H1 (cell line): ENCODE data around the gene SLC25A26. TPM values are rescaled to one million over a fixed set of nuclear protein-coding genes. Genes with fewer than 3 reads are reported as not detected.

ENCODE experiments used
- CTCF ChIA-PET: fragments of 300-600 bp; sonication (Branson Sonifier 250); formaldehyde crosslinking; loops from one replicate; lab custom pipeline; 2021; ENCODE audit not compliant: partially characterized antibody; lab: Charles Lee
- POLR2A ChIA-PET: fragments of 300-600 bp; sonication (Branson Sonifier 250); formaldehyde crosslinking; loops from one replicate; lab custom pipeline; 2021; ENCODE audit warnings: inconsistent platforms; ENCODE audit not compliant: partially characterized antibody; lab: Charles Lee
- DNase-seq, 2 experiments: peaks; one replicate each; pipeline versions ENCODE4 v3.0.0 to v3.0.0-alpha.2; 2010 to 2022; ENCODE audit warnings: low spot score in 2 of 2, low read depth in 1 of 2, mixed read lengths in 1 of 2
- FAIRE-seq: peaks from 2 replicates; lab custom pipeline; 2011; peaks lifted over from hg19 to GRCh38; lab: Jason Lieb, UNC
- H2AFZ ChIP-seq: 2 replicates; pipeline ENCODE4 v1.8.1; 2012; ENCODE audit warnings: low read length, inconsistent platforms
- H2AK5ac ChIP-seq: 2 replicates; pipeline ENCODE4 v1.6.1; 2013; ENCODE audit warnings: low read depth, low read length
- H2BK120ac ChIP-seq: replicated peaks from 2 replicates; pipeline ENCODE3; 2013; ENCODE audit warnings: low read depth, low read length, inconsistent platforms
- H2BK12ac ChIP-seq: 2 replicates; pipeline ENCODE4 v1.6.1; 2013; ENCODE audit warnings: low read depth, low read length
- H2BK15ac ChIP-seq: 2 replicates; pipeline ENCODE4 v1.6.1; 2013; ENCODE audit warnings: low read length
- H2BK20ac ChIP-seq: 2 replicates; pipeline ENCODE4 v1.6.1; 2013; ENCODE audit warnings: low read length
- H2BK5ac ChIP-seq: 2 replicates; pipeline ENCODE4 v1.6.1; 2013; ENCODE audit warnings: low read depth, low read length
- H3K14ac ChIP-seq: 2 replicates; pipeline ENCODE4 v1.6.1; 2013; ENCODE audit warnings: inconsistent platforms; ENCODE audit not compliant: insufficient read length
- H3K18ac ChIP-seq: 2 replicates; pipeline ENCODE4 v1.6.1; 2013; ENCODE audit warnings: low read length; ENCODE audit errors: extremely low read depth
- H3K23ac ChIP-seq: 2 replicates; pipeline ENCODE4 v1.6.1; 2013; ENCODE audit warnings: inconsistent platforms; ENCODE audit not compliant: insufficient read length
- H3K23me2 ChIP-seq: 2 replicates; pipeline ENCODE4 v1.6.1; 2013; ENCODE audit warnings: low read depth, low read length
- H3K27ac ChIP-seq: 2 replicates; pipeline ENCODE4 v1.6.1; 2011; ENCODE audit warnings: low read depth, low read length, inconsistent platforms
- H3K27me3 ChIP-seq, 4 experiments: replicated peaks in 1 of 4; 1 replicate in 1 of 4; 2 replicates in 3 of 4; pipeline versions ENCODE4 v1.6.1 to v1.8.1; 2011 to 2013; ENCODE audit warnings: low read length in 3 of 4, mild to moderate bottlenecking in 3 of 4, inconsistent platforms in 2 of 4, mixed read lengths in 2 of 4, moderate library complexity in 1 of 4; ENCODE audit not compliant: control insufficient read depth in 3 of 4, insufficient read depth in 3 of 4; ENCODE audit errors: extremely low read depth in 1 of 4
- H3K36me3 ChIP-seq, 4 experiments: 2 replicates each; pipeline versions ENCODE4 v1.6.1 to v1.8.1; 2011 to 2013; ENCODE audit warnings: mild to moderate bottlenecking in 4 of 4, low read length in 3 of 4, moderate library complexity in 2 of 4, control low read depth in 1 of 4, inconsistent platforms in 1 of 4; ENCODE audit not compliant: insufficient read depth in 4 of 4, control insufficient read depth in 2 of 4
- H3K4ac ChIP-seq: replicated peaks from 2 replicates; pipeline ENCODE3; 2013; ENCODE audit warnings: low read length, low read depth, mixed read lengths, inconsistent platforms; ENCODE audit not compliant: insufficient read length
- H3K4me1 ChIP-seq, 4 experiments: replicated peaks in 1 of 4; 1 replicate in 1 of 4; 2 replicates in 3 of 4; pipeline versions ENCODE4 v1.6.1 to v1.8.1; 2011 to 2013; ENCODE audit warnings: low read length in 3 of 4, inconsistent platforms in 2 of 4, mixed read lengths in 1 of 4; ENCODE audit not compliant: insufficient read depth in 4 of 4, control insufficient read depth in 3 of 4
- H3K4me2 ChIP-seq, 2 experiments: 2 replicates each; pipeline versions ENCODE4 v1.6.1 to v1.8.1; 2011 to 2013; ENCODE audit warnings: low read depth in 2 of 2, low read length in 2 of 2, control low read depth in 1 of 2, inconsistent platforms in 1 of 2, mild to moderate bottlenecking in 1 of 2; ENCODE audit not compliant: insufficient read depth in 1 of 2
- H3K4me3 ChIP-seq, 4 experiments: fragments of 200-600, 300-600 bp in 1 of 4; sonication (generic), shearing (Covaris generic), sonication (Bioruptor Twin) in 1 of 4; 2 replicates each; pipeline versions ENCODE4 v1.5.1 to v1.8.1; 2011 to 2016; ENCODE audit warnings: low read length in 4 of 4, low read depth in 3 of 4, control low read depth in 2 of 4, inconsistent platforms in 2 of 4, mild to moderate bottlenecking in 2 of 4, mixed read lengths in 1 of 4, moderate library complexity in 1 of 4; ENCODE audit not compliant: insufficient read depth in 2 of 4; ENCODE audit errors: extremely low read depth in 1 of 4
- H3K56ac ChIP-seq: replicated peaks from 2 replicates; pipeline ENCODE3; 2013; ENCODE audit warnings: low read depth, mild to moderate bottlenecking, mixed read lengths, low read length, inconsistent platforms; ENCODE audit not compliant: insufficient read length
- H3K79me1 ChIP-seq: 2 replicates; pipeline ENCODE4 v1.6.1; 2013; ENCODE audit warnings: low read depth, low read length, control low read depth
- H3K79me2 ChIP-seq, 2 experiments: 2 replicates each; pipeline versions ENCODE4 v1.6.1 to v1.8.1; 2012 to 2013; ENCODE audit warnings: low read length in 2 of 2, mild to moderate bottlenecking in 2 of 2, inconsistent platforms in 1 of 2; ENCODE audit not compliant: insufficient read depth in 2 of 2, control insufficient read depth in 1 of 2
- H3K9ac ChIP-seq, 4 experiments: replicated peaks in 1 of 4; 1 replicate in 1 of 4; 2 replicates in 3 of 4; pipeline versions ENCODE4 v1.6.1 to v1.8.1; 2011 to 2013; ENCODE audit warnings: low read depth in 3 of 4, low read length in 3 of 4, control low read depth in 2 of 4, mild to moderate bottlenecking in 2 of 4, moderate library complexity in 2 of 4, inconsistent platforms in 1 of 4; ENCODE audit errors: extremely low read depth in 1 of 4
- H3K9me3 ChIP-seq, 2 experiments: 2 replicates each; pipeline versions ENCODE4 v1.6.1 to v1.8.1; 2012 to 2013; ENCODE audit warnings: mild to moderate bottlenecking in 2 of 2, moderate library complexity in 2 of 2, control low read depth in 1 of 2, inconsistent platforms in 1 of 2, low read depth in 1 of 2, low read length in 1 of 2, mixed read lengths in 1 of 2; ENCODE audit not compliant: insufficient read depth in 2 of 2
- H4K20me1 ChIP-seq, 2 experiments: replicated peaks in 1 of 2; 2 replicates each; pipeline versions ENCODE3 to v1.8.1; 2011 to 2013; ENCODE audit warnings: inconsistent platforms in 2 of 2, low read length in 2 of 2, mild to moderate bottlenecking in 1 of 2; ENCODE audit not compliant: insufficient read depth in 2 of 2, control insufficient read depth in 1 of 2
- H4K5ac ChIP-seq: 2 replicates; pipeline ENCODE4 v1.6.1; 2013; ENCODE audit warnings: low read length, low read depth, mixed read lengths, inconsistent platforms; ENCODE audit not compliant: insufficient read length
- H4K8ac ChIP-seq: 2 replicates; pipeline ENCODE4 v1.8.0; 2013; ENCODE audit warnings: mild to moderate bottlenecking, moderate library complexity, low read length, inconsistent platforms; ENCODE audit not compliant: insufficient read depth; ENCODE audit errors: extremely low read depth
- H4K91ac ChIP-seq: replicated peaks from 2 replicates; pipeline ENCODE3; 2013; ENCODE audit warnings: low read length, mixed read lengths, inconsistent platforms; ENCODE audit not compliant: insufficient read length
- CEBPB ChIP-seq: IDR thresholded peaks from 2 replicates; pipeline ENCODE4 v1.6.1; 2012; ENCODE audit warnings: low read depth, low read length
- POLR2A ChIP-seq, 2 experiments: IDR thresholded peaks; 1 replicate in 1 of 2; 2 replicates in 1 of 2; pipeline ENCODE4 v1.6.1; 2011; ENCODE audit warnings: low read depth in 2 of 2, low read length in 2 of 2, mild to moderate bottlenecking in 2 of 2; ENCODE audit errors: control extremely low read depth in 1 of 2
- RNF2 ChIP-seq: fragments of 200-900, 300-1000 bp; sonication (generic); IDR thresholded peaks from 2 replicates; pipeline ENCODE4 v1.7.1; 2016; ENCODE audit warnings: borderline replicate concordance, low read depth, mild to moderate bottlenecking, antibody characterized with exemption, low read length; ENCODE audit not compliant: poor library complexity, severe bottlenecking; ENCODE audit errors: missing control alignments
- WGBS, 2 experiments: shearing (Covaris generic) in 1 of 2; methylation state at CpG; one replicate each; pipeline versions ENCODE4 v1.1.6 to v1.1.7; 2013 to 2015; ENCODE audit warnings: low lambda C conversion rate in 2 of 2, mixed read lengths in 2 of 2, inconsistent platforms in 1 of 2, low coverage in 1 of 2, missing lambda C conversion rate in 1 of 2; ENCODE audit not compliant: insufficient replicate concordance in 2 of 2, insufficient coverage in 1 of 2, insufficient read length in 1 of 2; ENCODE audit errors: extremely low coverage in 1 of 2, missing lambda C conversion rate in 1 of 2; 5-methylcytosine and 5-hydroxymethylcytosine counted together
- polyA plus RNA-seq, 7 experiments: library from polyadenylated mRNA; depleted of rRNA in 3 of 7; stranded (reverse) in 5 of 7; unstranded in 2 of 7; fragments of >200 nt in 5 of 7; fragments of 200-250 nt in 2 of 7; gene quantifications; 1 replicate in 5 of 7; 2 replicates in 1 of 7; 4 replicates in 1 of 7; pipeline versions ENCODE4 v1.2.1 to v1.2.3, GENCODE V29; 2011 to 2013; ENCODE audit warnings: missing spikeins in 2 of 7, mixed read lengths in 2 of 7
- total RNA-seq: library from RNA; stranded (reverse); fragmentation: NEBNext Ultra II Directional; extraction: Animal tissue kit (Norgen Biotek cat#: 25700); gene quantifications from 2 replicates; pipeline ENCODE4 v1.2.1, GENCODE V29; 2021

Gene SLC25A26
- total and polyA plus RNA-seq, 2 of the 8 experiments (the other 6 are each of a cell fraction or from before 2014, with no cell fraction given) = 30.0 to 37.0 TPM

DNA sequence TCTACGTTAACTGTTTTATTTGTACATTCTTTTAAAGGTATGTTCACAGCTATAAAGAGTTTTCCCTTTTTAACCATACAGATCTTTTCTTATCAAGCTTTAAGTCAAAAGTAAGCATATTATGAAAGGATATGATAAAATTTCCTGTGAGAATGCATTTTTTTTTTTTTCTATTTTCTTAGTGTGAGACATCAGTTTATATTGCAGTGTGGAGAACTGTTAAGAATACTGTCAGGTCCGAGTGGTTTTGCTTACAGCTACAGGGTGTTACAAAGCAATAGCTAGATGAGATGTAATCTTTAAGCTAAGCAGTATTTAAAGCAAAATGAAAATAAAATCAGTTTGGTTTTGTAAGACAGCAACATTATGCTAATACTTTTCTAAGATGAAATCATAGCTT is 133.2 kb downstream of the SLC25A26 start:
- Histone ChIP-seq H3K79me1 (no peaks in the 10 kb centered on the region), H2AFZ (no peak overlapping the region), H2BK20ac (no peak overlapping the region), H2BK12ac (no peak overlapping the region), H2AK5ac (no peak overlapping the region), H2BK120ac (no peak overlapping the region), H3K27ac (no peak overlapping the region), H4K8ac (no peak overlapping the region), H3K36me3 (no peaks in the 10 kb centered on the region), H4K5ac (no peak overlapping the region), H3K23ac (no peak overlapping the region), H3K4me2 (no peak overlapping the region), H3K4me1 (peaks cover 0 to 8% (median 2%) of the 10 kb centered on the region in 4 experiments; a peak in 2 of 7 replicates), H4K91ac (no peak overlapping the region), H3K79me2 (no peaks in the 10 kb centered on the region), H3K9me3 (no peaks in the 10 kb centered on the region), H2BK5ac (no peak overlapping the region), H3K4me3 (no peak overlapping the region), H4K20me1 (no peaks in the 10 kb centered on the region), H3K27me3 (no peaks in the 10 kb centered on the region), H2BK15ac (no peak overlapping the region), H3K23me2 (no peaks in the 10 kb centered on the region), H3K56ac (no peak overlapping the region), H3K18ac (no peak overlapping the region), H3K14ac (no peak overlapping the region), H3K9ac (no peak overlapping the region), H3K4ac (no peak overlapping the region)
- FAIRE-seq (no peak), DNase-seq (no peak)
- CTCF ChIA-PET = interaction anchor here (0.6 to 2.6 kb wide), 9 partner anchors 13 to 468 kb away, joined by 3 to 15 read pairs (median 5); no protein-coding TSS in a partner anchor
- 83% methylated on average over 2 of the region's 2 CpGs; no CpG with 5 or more reads in 1 of the 2 experiments for WGBS, 2 experiments
- POLR2A ChIA-PET = interaction anchor here (0.6 to 0.7 kb wide), 2 partner anchors 18 to 331 kb away, joined by 3 read pairs; no protein-coding TSS in a partner anchor
- no peak for TF ChIP-seq POLR2A (IDR thresholded peaks at IDR 0.05; ENCODE audit: control extremely low read depth in 1 of 2, low read depth in 2 of 2, low read length in 2 of 2)
- no peak for TF ChIP-seq CEBPB
- TF ChIP-seq RNF2 = no peak
